LNCAP (cell line): ENCODE data around the gene CMSS1.

Experiments
- CTCF ChIP-seq: fragments of 450-650 bp; IDR thresholded peaks from 2 replicates; pipeline ENCODE4 v1.5.1; 2017; ENCODE audit warnings: mild to moderate bottlenecking

The CMSS1 gene

GRCh38 chr3:99961756-99962515 lies 144.3 kb downstream of the CMSS1 start:
- TF ChIP-seq CTCF, result no peak

GRCh38 chr3:99962703-99963102 lies 145.0 kb downstream of the CMSS1 start:
- no peak for TF ChIP-seq CTCF

- TF ChIP-seq CTCF, result no peak
Observed at GRCh38 chr3:99965077-99965476, 147.4 kb downstream of the CMSS1 start.

GRCh38 chr3:99965681-99966408 lies 148.2 kb downstream of the CMSS1 start:
- TF ChIP-seq CTCF, result no peak

GRCh38 chr3:99966662-99967416 lies 149.2 kb downstream of the CMSS1 start:
- no peak for TF ChIP-seq CTCF

GRCh38 chr3:99967796-99968195 lies 150.1 kb downstream of the CMSS1 start:
- TF ChIP-seq CTCF, result no peak

GRCh38 chr3:99969136-99969535 lies 151.5 kb downstream of the CMSS1 start:
- no peak for TF ChIP-seq CTCF
